Testis (tissue), 3 donors: ENCODE measurements around the gene PRKACA. TPM values are rescaled to one million over a fixed set of nuclear protein-coding genes. Genes with fewer than 3 reads are reported as not detected.
A peak's percentile ranks its signal among the peaks of the same experiment; 100 is the strongest.

Source experiments
- DNase-seq: peaks from one replicate; pipeline ENCODE4 v3.0.0-alpha.2; 2019
- H3K27ac ChIP-seq, 2 donors: fragments of 200-600 bp; sonication (generic); one replicate each; pipeline ENCODE4 v1.5.1; 2019
- H3K27me3 ChIP-seq: fragments of 200-600 bp; sonication (generic); one replicate; pipeline ENCODE4 v1.5.1; 2019
- H3K36me3 ChIP-seq: fragments of 200-600 bp; sonication (generic); one replicate; pipeline ENCODE4 v1.5.1; 2017; ENCODE audit warnings: low read depth; ENCODE audit errors: missing control alignments
- H3K4me1 ChIP-seq: fragments of 200-600 bp; sonication (generic); one replicate; pipeline ENCODE4 v1.5.1; 2019
- H3K4me3 ChIP-seq, 2 donors: fragments of 200-600 bp; sonication (generic); one replicate each; pipeline ENCODE4 v1.5.1; 2017 to 2019
- H3K9me3 ChIP-seq: fragments of 200-600 bp; sonication (generic); one replicate; pipeline ENCODE4 v1.5.1; 2017
- POLR2A ChIP-seq: fragments of 450-650 bp; IDR thresholded peaks from one replicate; pipeline ENCODE4 v1.6.1; 2017; ENCODE audit warnings: antibody characterized with exemption, mild to moderate bottlenecking, moderate library complexity
- WGBS, 2 donors: methylation state at CpG; one replicate each; pipeline ENCODE4 v1.1.5; 2018; 5-methylcytosine and 5-hydroxymethylcytosine counted together
- intact Hi-C: fragments of 100-400 bp; cut with DNase I; formaldehyde crosslinking; loops from one replicate; pipeline ENCODE4 v1.15.1; 2023; ENCODE audit warnings: low total_unique reads
- polyA plus RNA-seq: library from polyadenylated mRNA; stranded (reverse); fragments of 350-450 nt; fragmentation: Illumina TruSeq; extraction: RNeasy Lipid Tissue Mini Kit (QIAGEN cat#74804); gene quantifications from one replicate; pipeline ENCODE4 v1.2.3, GENCODE V29; 2014; ENCODE audit warnings: low read depth, low replicate concordance; ENCODE audit not compliant: insufficient read depth
- total RNA-seq, 2 donors: library from RNA; depleted of rRNA; stranded (reverse); fragments of >200 nt; gene quantifications; one replicate each; pipeline ENCODE4 v1.2.3, GENCODE V29; 2016
- TF ChIP-seq, protein P1 (sequence below), 3 experiments: fragments of 450-650 bp in 2 of 3; fragments of 200-600 bp in 1 of 3; sonication (generic) in 1 of 3; IDR thresholded peaks; one replicate each; pipeline ENCODE4 v1.5.1; 2016 to 2019; ENCODE audit warnings: antibody characterized with exemption in 3 of 3, mild to moderate bottlenecking in 2 of 3, moderate library complexity in 1 of 3

The PRKACA gene
- total and polyA plus RNA-seq, 3 donors from 2014 or later, result 114 to 203 (median 116) TPM

DNA sequence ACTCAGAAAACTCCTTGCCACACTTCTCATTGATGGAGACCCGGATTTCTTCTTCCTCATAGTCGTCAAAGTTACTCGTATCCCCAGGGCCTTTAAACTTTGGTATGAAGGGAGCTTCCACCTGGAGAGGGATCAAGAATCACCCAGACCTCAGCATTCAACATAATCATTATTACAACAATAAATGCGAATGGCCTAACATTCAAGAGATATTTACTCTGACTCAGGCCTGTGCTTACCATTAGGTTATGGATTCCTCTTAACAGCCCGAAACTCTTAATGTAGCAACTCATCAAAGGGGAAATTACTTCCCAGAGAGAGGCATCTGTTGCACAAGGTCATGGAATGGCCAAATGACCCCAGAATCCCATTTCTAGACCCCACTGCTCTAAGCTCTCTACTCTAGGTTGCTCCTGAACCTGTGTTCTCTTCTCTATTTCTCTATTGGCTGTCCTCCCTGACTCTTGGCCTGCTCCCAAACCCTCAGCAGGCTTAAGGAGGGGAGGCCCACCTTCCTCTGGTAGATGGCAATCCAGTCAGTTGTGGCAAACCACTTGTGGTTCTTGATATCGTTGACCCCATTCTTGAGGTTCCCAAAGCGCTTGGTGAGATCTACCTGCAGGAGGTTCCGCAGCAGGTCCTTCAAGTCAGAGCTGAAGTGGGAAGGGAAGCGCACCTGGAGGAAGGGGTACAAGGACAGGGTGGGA is 24.3 kb downstream of the PRKACA start:
- 89 to 90% methylated on average over 9 of the region's 9 CpGs for WGBS, 2 donors
- Histone ChIP-seq H3K4me1 (peaks cover 29% of the 10 kb centered on the region), H3K27me3 (no peaks in the 10 kb centered on the region), H3K9me3 (no peaks in the 10 kb centered on the region), H3K27ac (peak overlapping the region in 1 of 2 donors; percentile 28), H3K4me3 (no peak overlapping the region), H3K36me3 (no peaks in the 10 kb centered on the region)
- no peak for DNase-seq
- TF ChIP-seq, protein P1, sequence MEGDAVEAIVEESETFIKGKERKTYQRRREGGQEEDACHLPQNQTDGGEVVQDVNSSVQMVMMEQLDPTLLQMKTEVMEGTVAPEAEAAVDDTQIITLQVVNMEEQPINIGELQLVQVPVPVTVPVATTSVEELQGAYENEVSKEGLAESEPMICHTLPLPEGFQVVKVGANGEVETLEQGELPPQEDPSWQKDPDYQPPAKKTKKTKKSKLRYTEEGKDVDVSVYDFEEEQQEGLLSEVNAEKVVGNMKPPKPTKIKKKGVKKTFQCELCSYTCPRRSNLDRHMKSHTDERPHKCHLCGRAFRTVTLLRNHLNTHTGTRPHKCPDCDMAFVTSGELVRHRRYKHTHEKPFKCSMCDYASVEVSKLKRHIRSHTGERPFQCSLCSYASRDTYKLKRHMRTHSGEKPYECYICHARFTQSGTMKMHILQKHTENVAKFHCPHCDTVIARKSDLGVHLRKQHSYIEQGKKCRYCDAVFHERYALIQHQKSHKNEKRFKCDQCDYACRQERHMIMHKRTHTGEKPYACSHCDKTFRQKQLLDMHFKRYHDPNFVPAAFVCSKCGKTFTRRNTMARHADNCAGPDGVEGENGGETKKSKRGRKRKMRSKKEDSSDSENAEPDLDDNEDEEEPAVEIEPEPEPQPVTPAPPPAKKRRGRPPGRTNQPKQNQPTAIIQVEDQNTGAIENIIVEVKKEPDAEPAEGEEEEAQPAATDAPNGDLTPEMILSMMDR (IDR thresholded peaks at IDR 0.05), result no peak
- TF ChIP-seq POLR2A, result no peak
- intact Hi-C loops, result no loop called here

DNA sequence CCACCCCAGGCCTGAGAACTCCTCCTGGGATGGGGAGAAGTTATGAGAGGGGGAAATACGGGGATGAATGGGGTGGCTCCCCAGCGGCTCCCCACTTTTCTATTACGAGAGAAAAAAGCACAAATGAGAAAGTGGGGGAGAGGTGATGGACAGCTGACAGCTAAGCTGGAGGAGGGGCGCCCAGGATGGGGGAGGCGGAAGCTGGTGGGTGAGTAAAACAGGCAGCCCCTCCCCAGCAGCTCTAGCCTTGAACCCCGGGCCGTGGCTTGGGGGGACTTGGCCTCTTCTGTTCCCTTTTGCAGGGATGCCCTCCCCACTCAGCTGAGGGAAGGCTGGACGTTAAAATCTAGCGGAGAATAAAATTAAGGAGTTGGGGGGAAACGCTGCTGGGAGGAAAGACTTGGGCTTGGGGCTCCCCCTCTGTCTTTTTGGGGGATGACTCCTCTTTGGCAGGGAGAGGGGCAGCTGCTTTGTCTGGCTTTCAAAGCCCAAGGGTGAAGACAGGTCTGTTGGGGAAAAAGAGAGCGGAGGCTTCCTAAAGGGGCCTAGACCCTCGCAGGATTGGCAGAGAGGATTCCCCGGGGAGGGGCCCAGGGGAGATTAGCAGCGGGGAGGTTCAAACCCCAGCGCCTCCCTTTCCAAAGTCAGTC is 25.6 kb downstream of the PRKACA start:
- no peak for DNase-seq
- no peak for TF ChIP-seq POLR2A
- TF ChIP-seq, protein P1 (IDR thresholded peaks at IDR 0.05), result no peak
- WGBS, 2 donors, result 13 to 19% methylated on average over 15 of the region's 15 CpGs

DNA sequence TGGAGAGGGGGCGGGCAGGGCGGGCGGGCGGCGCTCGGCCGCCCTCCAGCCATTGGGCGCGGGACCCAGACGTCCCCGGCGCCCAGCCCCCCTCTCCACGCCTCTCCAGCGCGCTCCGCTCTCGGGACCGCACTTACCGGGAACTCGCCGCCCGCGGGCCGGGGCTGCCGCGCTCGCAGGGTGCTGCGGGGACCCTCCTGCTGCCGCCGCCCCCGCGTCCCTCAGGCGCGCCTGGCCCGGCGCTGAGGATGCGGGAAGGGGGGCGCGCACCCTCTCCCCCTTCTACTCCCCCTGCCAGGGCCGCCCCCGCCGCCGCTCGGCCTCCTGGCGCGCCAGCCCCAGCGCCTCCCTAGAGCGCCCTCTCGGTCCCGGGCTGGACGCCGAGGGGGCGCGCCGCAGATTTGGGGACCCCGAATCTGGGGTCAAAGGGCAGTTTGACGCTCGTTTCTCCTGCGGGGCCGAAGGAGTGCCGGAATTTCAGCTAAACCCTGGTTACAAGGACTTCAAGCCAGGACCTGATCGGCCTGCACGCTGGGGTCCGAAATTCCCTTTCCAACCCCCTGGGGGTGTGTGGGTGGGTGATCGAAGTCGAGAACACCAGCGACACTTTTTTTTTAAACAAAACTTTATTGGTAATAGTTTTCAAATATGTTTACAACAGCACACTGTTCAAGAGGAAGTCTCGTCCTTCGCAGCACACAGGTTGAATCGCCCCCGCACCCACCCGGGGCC is 26.3 kb downstream of the PRKACA start:
- WGBS, 2 donors, result 0% methylated on average over 26 to 54 of the region's 72 CpGs
- intact Hi-C loops, result no loop called here

More for the DNA sequence above, 25.6 kb downstream of the PRKACA start:
- peak overlapping the region; percentile 89 to 97 for H3K27ac ChIP-seq
- H3K36me3 ChIP-seq, result no peaks in the 10 kb centered on the region
- H3K27me3 ChIP-seq, result no peaks in the 10 kb centered on the region
- H3K9me3 ChIP-seq, result no peaks in the 10 kb centered on the region
- peaks cover 20% of the 10 kb centered on the region for H3K4me1 ChIP-seq
- intact Hi-C loops, result no loop called here
- H3K4me3 ChIP-seq, result peak overlapping the region; percentile 71 to 82

DNA sequence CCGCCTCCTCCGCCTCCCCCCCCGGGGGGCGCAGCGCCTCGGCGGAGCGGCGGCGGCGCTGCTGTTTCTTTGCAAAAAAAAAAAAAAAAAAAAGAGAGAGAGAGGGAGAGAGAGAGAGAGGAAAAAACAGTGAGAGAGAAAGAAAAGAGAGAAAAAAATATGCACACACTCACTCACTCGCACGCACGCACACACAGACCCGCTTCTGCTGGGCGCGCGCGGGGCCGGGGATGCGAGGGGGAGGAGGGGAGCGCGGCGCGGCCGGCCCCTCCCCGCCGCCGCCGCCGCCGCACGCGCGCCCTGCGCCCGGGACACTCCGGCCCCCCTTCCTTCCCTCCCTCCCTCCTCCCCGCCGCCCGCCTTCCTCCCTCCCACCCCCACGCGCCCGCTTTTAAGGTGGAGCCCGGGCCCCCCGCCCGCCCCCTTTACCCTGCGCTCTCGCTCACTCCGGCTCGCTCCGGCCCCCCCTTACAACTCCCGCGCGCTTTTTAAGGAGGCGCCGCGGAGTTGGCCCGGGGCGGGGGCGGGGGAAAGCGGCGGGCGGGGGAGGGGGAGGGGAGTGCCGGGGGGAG is 27.0 kb downstream of the PRKACA start, which contains the start of gene SAMD1:
Gene SAMD1 (minus strand): TSS at position 243 of the 572 bp plus-strand sequence.
- Histone ChIP-seq H3K27ac (peak within 1 kb of the TSS; percentile 89 to 97), H3K36me3 (no peaks in the 10 kb centered on the region), H3K9me3 (no peaks in the 10 kb centered on the region), H3K4me1 (peaks cover 19% of the 10 kb centered on the region), H3K4me3 (peak within 1 kb of the TSS; percentile 71 to 82), H3K27me3 (no peaks in the 10 kb centered on the region)
- intact Hi-C loops, result no loop called here
- WGBS, 2 donors, result 0 to 1% methylated on average over 31 to 39 of the region's 65 CpGs
- no peak for TF ChIP-seq POLR2A
- TF ChIP-seq, protein P1 (IDR thresholded peaks at IDR 0.05), result no peak
- peak; percentile 94 for DNase-seq

More for the DNA sequence above, 26.3 kb downstream of the PRKACA start:
- DNase-seq, result no peak
- H3K9me3 ChIP-seq, result no peaks in the 10 kb centered on the region
- H3K4me1 ChIP-seq, result peaks cover 19% of the 10 kb centered on the region
- peak; percentile 40 for TF ChIP-seq POLR2A
- TF ChIP-seq, protein P1 (IDR thresholded peaks at IDR 0.05), result peak in 2 of 3 experiments; percentile 0 to 18
- no peaks in the 10 kb centered on the region for H3K36me3 ChIP-seq
- H3K4me3 ChIP-seq, result peak overlapping the region; percentile 71 to 82
- H3K27ac ChIP-seq, result peak overlapping the region; percentile 89 to 97
- no peaks in the 10 kb centered on the region for H3K27me3 ChIP-seq
